Fibroblast of peridontal ligament (primary cell): ENCODE data around the gene ZNF280D.
"Not testable (repeated sequence)": the region's sequence is repeated elsewhere in the genome, so short reads cannot be mapped to it uniquely, and the experiment has no call there.

Source experiments
- DNase-seq: peaks from one replicate; pipeline ENCODE4 v3.0.0-alpha.2; 2010; ENCODE audit errors: extremely low read depth

Gene ZNF280D

GRCh38 chr15:56718560-56718959 is 14.7 kb downstream of the ZNF280D start:
- no peak for DNase-seq

GRCh38 chr15:56716334-56716733 is 17.0 kb downstream of the ZNF280D start:
- DNase-seq = no peak

- no peak for DNase-seq
Observed at GRCh38 chr15:56715220-56715619, 18.1 kb downstream of the ZNF280D start.

GRCh38 chr15:56709502-56709901 is 23.8 kb downstream of the ZNF280D start:
- not testable (repeated sequence) for DNase-seq

- DNase-seq = no peak
Observed at GRCh38 chr15:56699743-56700142, 33.6 kb downstream of the ZNF280D start.

GRCh38 chr15:56698270-56698669 is 35.0 kb downstream of the ZNF280D start:
- no peak for DNase-seq

- peak; percentile 69 for DNase-seq
Observed at GRCh38 chr15:56693761-56694160, 39.5 kb downstream of the ZNF280D start.

GRCh38 chr15:56690733-56691132 is 42.6 kb downstream of the ZNF280D start:
- DNase-seq = no peak

GRCh38 chr15:56683908-56684307 is 49.4 kb downstream of the ZNF280D start:
- DNase-seq = no peak

- DNase-seq = no peak
Observed at GRCh38 chr15:56681113-56681512, 52.2 kb downstream of the ZNF280D start.

- DNase-seq = no peak
Observed at GRCh38 chr15:56679225-56679624, 54.1 kb downstream of the ZNF280D start.

- DNase-seq = no peak
Observed at GRCh38 chr15:56678571-56678970, 54.7 kb downstream of the ZNF280D start.

GRCh38 chr15:56677271-56677670 is 56.0 kb downstream of the ZNF280D start:
- no peak for DNase-seq

- no peak for DNase-seq
Observed at GRCh38 chr15:56675930-56676329, 57.4 kb downstream of the ZNF280D start.

GRCh38 chr15:56674857-56675256 is 58.5 kb downstream of the ZNF280D start:
- DNase-seq = no peak

- peak; percentile 40 for DNase-seq
Observed at GRCh38 chr15:56672721-56673120, 60.6 kb downstream of the ZNF280D start.

- no peak for DNase-seq
Observed at GRCh38 chr15:56667517-56667916, 65.8 kb downstream of the ZNF280D start.

- DNase-seq = no peak
Observed at GRCh38 chr15:56660943-56661342, 72.4 kb downstream of the ZNF280D start.

- no peak for DNase-seq
Observed at GRCh38 chr15:56659197-56659596, 74.1 kb downstream of the ZNF280D start.

GRCh38 chr15:56654624-56655023 is 78.7 kb downstream of the ZNF280D start:
- no peak for DNase-seq

- no peak for DNase-seq
Observed at GRCh38 chr15:56654216-56654615, 79.1 kb downstream of the ZNF280D start.

- DNase-seq = no peak
Observed at GRCh38 chr15:56653787-56654186, 79.5 kb downstream of the ZNF280D start.

- no peak for DNase-seq
Observed at GRCh38 chr15:56653107-56653506, 80.2 kb downstream of the ZNF280D start.

GRCh38 chr15:56648311-56648710 is 85.0 kb downstream of the ZNF280D start:
- DNase-seq = no peak

- DNase-seq = peak; percentile 44
Observed at GRCh38 chr15:56640549-56640948, 92.8 kb downstream of the ZNF280D start.
